ENCODE results near the gene IGFN1.

DNA sequence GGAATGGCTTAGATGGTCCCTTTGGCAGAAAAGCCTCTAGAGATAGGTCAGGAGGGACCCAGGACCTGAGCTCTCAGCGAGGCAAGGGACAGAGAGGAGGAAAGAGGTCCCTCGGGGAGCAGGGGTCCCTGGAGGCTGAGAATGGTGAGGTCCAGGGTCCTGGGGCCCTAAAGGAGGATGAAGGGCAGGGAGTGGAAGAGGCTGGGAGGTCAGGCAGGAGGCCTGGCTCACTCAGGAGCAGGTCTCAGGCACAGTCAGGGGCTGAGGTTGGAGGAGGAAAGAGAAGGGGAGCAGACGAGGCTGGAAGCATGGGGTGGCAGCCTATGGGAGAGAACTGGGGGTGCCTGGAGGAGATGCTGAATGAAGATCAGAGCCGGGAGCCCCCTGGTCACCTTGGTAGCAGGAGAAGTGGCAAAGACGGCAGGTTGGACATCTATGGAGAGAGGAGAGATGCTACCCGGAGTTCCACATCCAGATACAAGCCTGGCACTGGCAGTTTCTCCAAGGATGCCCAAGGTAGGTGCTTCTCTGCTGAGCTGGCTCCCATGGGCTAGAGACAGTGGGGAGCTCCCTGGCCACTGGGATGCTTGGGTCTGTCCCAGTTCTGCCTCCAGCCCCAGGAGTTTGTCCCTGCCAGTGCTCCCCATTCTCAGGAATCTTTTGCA is 22.6 kb downstream of the IGFN1 start:
- TF ChIP-seq, protein P1, sequence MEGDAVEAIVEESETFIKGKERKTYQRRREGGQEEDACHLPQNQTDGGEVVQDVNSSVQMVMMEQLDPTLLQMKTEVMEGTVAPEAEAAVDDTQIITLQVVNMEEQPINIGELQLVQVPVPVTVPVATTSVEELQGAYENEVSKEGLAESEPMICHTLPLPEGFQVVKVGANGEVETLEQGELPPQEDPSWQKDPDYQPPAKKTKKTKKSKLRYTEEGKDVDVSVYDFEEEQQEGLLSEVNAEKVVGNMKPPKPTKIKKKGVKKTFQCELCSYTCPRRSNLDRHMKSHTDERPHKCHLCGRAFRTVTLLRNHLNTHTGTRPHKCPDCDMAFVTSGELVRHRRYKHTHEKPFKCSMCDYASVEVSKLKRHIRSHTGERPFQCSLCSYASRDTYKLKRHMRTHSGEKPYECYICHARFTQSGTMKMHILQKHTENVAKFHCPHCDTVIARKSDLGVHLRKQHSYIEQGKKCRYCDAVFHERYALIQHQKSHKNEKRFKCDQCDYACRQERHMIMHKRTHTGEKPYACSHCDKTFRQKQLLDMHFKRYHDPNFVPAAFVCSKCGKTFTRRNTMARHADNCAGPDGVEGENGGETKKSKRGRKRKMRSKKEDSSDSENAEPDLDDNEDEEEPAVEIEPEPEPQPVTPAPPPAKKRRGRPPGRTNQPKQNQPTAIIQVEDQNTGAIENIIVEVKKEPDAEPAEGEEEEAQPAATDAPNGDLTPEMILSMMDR (IDR thresholded peaks at IDR 0.05): no peak
- no peak for TF ChIP-seq POLR2A (IDR thresholded peaks at IDR 0.05)

Data from esophagus squamous epithelium (tissue), 4 donors.